Stimulated activated CD4-positive, alpha-beta T cell treated with anti-CD3 and anti-CD28 coated beads, Interleukin-15, amount 100 ng/mL, for 1 hour (primary cell): ENCODE measurements around the gene HECTD1.
"Not testable (repeated sequence)": the region's sequence is repeated elsewhere in the genome, so short reads cannot be mapped to it uniquely, and the experiment has no call there.

Experiments used
- DNase-seq, 2 donors: peaks; one replicate each; pipeline ENCODE4 v3.0.0-alpha.2; 2020; ENCODE audit warnings: low read depth in 1 of 2, low spot score in 1 of 2

HECTD1 gene

DNA sequence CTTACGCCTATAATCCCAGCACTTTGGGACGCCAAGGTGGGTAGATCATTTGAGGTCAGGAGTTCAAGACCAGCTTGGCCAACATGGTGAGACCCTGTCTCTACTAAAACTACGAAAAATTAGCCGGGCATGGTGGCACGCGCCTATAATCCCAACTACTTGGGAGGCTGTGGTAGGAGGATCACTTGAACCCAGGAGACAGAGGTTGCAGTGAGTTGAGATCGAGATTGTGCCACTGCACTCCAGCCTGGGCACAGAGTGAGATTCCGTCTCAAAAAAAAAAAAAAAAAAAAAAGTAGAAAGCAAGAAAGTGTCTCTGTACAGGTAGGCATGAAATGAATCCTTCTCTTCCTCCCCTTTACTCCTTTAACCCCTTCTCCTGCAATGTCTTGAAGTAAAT is 111.8 kb downstream of the HECTD1 start:
- DNase-seq: not testable (repeated sequence)

DNA sequence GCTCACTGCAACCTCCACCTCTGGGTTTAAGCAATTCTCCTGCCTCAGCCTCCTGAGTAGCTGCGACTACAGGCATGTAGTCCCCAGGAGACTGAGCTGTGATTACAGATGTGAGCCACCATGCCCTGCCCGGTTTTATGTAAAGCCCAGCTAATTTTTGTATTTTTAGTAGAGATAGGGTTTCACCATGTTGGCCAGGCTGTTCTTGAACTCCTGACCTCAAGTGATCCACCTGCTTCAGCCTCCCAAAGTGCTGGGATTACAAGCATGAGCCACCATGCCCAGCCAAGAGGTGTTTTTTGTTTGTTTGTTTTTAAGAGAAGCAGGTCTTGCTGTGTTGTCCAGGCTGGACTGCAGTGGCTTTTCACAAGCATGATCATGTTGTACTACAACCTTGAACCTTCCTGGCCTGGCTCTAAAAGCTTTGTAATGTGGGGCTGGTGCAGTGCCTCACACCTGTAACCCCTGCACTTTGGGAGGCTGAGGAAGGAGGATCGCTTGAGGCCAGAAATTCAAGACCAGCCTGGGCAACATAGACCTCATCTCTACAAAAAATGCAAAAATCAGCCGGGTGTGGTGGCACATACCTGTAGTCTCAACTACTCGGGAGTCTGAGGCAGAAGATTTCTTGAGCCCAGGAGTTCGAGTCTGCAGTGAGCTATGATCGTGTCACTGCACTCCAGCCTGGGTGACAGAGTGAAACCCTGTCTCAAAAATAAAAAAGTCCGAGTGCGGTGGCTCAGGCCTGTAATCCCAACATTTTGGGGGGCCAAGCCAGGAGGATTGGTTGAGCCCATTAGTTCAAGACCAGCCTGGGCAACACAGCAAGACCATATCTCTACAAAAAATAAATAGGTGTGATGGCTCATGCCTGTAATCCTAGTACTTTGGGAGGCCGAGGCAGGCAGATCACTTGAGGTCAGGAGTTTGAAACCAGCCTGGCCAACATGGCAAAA is 113.4 kb downstream of the HECTD1 start:
- DNase-seq: not testable (repeated sequence)

DNA sequence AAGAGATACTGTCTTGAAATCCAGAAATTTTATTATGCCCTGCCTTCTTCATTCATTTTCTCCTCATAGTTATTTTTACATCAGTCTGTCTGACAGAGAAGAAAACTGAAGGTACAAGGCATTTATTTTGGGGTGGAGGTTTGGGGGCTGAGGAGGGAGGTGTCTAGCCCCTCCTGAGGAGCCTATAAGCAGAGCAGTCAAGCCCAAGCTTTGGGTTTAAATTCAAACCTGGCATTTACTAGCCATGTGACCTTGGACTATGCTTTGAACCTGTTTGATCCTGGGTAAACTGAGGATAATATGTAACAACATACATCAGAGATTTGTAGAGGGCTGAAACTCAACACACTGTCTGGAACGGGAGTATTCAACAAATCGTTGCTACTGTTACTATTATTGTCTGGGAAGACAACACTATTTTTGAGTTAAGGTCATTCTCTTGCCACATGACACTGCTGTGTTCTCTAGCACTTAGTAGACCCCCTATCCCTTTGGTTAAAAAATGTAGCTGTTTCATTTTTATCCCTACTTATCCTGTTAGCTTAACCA is 115.4 kb downstream of the HECTD1 start:
- no peak for DNase-seq

DNA sequence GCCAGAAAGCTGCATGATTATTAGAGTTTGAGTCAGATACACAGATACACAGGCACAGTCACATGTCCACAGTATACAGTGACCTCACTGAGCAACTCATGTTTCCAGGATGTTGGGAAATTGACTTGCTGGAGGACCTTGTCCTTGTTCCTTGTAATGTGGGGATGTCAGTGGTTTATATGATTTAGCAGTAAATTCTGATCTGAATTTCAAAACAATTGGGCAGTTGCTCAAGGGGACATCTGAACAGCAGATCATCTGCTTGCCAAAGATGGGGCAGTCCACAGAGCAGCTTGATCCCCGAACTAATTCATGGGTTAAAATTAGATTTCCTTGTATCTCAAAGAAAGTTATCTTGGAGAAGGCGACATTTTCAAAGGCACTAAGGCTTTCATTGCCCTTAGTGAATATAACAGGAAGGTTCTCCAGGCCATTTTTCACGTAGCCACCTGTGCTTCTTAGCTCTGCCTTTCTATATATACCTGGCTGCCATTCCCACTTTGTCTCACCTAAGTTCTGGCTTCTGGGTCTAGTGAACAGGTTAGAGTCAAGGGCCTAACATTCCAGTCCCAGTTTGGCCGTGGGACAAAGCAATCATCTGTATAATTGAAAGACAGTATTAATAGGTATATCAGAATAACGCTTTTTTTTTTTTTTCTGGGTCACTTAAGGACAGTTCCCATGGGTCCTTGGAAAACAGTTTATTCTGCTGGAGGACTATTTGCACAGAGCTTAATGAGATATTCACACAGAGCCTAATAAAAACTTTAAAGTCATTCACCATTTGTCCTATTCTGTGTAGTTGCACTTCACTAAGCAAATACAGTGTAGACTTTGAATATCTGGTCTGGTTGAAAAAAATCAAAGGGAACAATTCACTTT is 116.5 kb downstream of the HECTD1 start:
- DNase-seq: no peak

DNA sequence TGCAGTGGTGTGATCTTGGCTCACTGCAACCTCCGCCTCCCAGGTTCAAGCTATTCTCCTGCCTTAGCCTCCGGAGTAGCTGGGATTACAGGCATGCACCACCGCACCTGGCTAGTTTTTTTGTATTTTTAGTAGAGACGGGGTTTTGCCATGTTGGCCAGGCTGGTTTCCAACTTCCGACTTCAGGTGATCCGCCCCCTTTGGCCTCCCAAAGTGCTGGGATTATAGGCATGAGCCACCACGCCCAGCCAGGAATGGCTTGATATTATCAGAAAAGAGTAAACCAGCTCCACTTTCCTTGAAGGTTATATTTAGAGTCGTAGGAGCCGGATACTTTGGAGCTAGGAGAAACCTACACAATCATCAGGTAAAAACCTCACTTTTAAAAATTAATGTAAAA is 121.1 kb downstream of the HECTD1 start:
- DNase-seq: not testable (repeated sequence)

DNA sequence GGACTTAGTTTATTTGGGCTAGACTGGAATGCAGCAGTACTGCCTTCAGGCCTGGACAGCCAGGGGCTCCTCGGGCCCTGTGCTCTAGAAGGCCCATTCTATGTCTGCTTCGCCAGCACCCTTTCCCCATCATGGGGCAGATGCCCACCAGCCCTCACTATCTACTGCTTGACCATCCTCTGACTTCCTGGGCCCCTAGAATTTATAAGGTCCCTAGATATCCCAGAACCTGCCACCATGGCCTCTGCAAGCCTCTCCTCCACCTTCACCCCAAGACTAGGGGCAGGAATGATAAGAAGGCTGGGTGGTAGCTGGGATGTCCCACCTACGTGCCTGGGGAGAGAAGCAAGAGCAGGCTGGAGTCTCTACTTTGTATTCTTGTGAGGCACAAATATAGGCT is 122.6 kb downstream of the HECTD1 start:
- no peak for DNase-seq

DNA sequence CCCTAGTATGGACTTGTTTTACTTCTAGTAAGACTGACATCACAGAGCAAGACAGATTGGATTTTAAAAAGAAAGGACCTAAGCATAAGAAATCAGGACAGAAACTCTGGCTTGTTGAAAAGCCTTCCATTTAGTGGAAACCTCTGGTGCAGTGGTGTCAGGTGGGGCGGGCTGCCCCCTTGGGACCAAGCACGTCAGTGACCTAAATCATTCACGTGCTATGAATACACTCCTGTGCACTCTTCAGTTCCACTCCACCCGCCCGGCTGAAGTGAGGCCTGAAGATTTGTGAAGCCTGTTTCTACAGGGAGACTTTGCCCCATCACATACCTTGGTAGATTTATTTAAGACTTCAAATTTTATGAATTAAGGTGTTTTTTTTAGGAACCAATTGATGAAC is 123.2 kb downstream of the HECTD1 start:
- DNase-seq: no peak

DNA sequence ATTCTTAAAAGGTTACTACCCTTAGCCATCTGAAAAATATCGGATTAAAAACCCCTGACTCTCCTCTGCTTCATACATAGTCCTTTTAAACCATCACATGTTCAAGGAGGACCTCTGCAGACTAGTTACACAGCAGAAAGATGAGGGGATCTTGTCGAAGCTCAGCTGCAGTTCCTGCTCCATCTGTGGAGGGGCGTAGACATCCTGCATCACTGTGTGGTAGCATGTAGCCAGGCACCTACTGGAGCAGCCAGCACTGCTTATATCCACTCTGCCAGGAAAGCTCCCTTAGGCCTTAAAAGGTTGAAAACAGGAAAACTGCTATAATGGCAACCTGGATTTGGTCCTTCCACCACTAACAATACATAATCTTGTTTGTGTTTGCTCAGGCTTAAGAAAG is 123.8 kb downstream of the HECTD1 start:
- DNase-seq: no peak

DNA sequence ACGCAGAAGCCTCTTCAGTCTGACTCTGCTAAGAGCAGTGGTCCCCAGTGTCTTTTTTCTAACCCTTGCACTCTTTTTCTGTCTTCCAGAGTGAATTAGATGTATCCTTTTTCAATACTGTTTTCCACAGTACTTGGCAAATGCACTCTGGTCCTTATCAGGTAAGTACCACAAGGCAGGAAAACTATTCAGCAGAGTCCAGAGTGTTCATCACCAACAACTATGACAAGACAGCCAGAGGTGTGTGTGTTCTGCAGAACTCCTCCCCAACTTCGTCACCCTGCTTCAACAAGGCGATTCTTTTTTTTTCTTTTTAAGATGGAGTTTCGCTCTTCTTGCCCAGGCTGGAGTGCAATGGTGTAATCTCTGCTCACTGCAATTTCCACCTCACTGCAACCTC is 127.1 kb downstream of the HECTD1 start:
- no peak for DNase-seq

DNA sequence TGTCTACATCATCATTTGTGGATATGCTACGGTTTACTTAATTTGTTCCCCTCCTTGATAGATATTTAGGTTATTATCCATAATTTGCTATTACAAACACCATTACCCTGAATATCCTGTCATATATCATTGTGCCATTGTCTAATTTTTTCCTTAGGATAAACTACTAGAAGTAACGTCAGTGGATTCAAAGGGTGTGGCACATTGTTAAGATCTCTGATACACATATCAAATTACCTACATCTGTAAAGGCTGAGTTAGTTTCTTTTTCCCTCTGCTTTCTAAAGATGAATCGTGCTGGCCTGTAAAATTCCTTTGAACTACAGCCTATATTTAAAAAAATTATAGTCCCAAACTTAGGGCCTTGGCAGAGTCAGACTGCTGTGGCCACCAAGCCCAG is 127.5 kb downstream of the HECTD1 start:
- DNase-seq: no peak

DNA sequence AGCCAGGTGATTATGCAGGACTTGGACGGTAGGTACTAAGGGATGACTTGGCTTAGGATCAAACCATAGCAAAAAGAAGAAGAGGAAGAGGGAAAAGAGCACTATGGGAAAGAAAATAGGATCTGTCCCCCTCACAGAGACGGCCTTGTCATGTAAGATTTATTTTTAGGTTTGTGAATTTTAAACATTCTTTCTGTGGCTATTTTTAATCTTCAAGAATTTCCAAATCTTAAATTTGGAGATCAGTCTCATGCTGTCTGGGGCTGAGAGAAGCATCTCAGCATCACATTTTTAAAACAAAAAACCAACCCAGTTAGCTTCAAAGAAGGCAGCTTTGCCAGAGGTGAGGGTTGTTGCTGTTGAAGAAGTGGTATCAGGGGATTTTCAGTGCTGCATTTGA is 128.8 kb downstream of the HECTD1 start:
- no peak for DNase-seq

DNA sequence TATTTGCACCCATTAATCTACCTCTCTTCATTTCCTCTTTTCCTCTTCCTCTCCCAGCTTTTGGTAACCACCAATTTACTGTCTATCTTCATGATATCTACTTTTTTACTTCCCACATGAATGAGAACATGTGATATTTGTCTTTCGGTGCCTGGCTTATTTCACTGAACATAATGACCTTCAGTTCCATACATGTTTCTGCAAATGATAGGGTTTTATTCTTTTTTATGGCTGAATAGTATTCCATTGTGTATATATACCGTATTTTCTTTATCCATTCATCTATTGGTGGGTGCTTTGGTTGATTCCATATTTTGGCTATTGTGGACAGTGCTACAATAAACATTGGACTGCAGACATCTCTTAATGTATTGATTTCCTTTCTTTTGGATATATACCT is 132.4 kb downstream of the HECTD1 start:
- no peak for DNase-seq

DNA sequence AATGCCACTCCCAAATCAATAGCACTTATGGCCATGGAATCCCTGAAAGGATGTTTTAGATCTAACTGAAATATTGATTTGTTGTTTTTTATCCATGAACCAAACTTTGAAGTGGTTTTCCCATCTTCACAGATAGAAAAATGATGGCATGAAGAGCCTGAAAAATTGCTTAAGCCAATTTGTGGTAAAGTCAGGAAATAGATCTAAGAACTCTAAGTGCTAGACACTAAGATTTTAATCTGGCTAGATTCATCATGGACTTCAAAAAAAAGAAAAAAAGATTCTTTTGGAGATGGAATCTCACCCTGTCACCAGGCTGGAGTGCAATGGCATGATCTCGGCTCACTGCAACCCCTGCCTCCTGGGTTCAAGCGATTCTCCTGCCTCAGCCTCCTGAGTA is 136.4 kb downstream of the HECTD1 start:
- DNase-seq: no peak

DNA sequence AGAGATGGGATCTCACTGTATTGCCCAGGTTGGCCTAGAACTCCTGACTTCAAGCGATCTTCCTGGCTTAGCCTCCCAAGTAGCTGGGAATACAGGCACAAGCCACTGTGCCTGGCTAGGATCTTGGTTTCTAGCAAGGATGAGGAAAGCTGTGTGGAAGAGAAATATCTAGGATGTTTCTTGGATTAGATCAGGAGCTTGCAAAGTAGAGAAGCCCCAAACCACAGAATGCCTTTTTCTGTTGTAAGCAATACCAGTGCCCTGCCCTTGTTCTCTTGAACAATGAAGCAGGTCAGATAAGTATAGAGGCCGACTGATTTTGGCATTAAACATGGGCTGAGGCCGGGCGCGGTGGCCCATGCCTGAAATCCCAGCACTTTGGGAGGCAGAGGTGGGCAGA is 137.2 kb downstream of the HECTD1 start:
- no peak for DNase-seq

DNA sequence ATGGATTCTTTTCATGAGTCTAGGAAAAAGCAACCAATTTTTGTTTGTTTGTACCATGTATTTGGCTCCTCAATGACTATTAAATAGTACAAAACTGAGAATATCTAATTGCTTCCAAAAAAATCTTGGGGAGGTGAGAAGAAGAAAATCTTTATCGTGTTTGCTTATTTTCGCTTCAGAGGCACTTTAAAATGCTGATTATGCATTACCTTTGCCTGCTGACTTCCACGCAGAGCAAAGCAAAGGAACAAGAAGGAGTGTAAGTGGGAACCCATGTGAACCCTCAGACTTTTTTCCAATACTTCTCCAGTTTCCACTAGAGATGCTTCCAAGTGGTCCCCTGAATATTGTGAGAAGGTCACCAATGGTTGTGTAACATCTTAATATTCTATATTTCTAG is 138.2 kb downstream of the HECTD1 start:
- DNase-seq: no peak

DNA sequence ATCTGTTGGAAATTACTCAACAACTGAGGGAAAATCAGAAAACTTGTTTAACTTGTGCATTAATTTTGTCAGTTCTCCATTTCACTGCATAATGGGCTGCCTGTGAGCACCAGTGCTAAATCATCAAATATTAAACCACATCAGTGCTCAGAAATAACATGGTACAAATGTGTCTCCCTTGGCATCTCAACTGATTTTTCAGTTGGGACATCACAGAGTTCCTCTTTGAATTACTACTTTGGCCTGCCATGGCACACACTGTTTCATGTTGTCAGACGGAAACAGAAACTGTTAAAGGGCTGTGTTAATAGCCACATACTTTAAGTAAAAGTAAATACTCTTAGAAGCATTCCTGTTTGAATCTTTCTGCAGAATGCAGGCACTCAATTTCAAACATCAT is 139.4 kb downstream of the HECTD1 start:
- DNase-seq: no peak

DNA sequence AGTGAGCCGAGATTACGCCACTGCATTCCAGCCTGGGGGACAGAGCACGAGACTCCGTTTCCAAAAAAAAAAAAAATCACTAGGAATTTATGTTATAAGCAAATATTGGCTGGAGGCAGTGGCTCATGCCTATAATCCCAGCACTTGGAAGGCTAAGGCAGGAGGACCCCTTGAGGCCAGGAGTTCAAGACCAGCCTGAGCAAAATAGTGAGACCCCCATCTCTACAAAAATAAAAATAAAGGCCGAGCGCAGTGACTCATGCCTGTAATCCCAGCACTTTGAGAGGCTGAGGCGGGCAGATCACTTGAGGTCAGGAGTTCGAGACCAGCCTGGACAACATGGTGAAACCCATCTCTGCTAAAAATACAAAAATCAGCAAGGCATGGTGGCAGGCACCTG is 144.7 kb downstream of the HECTD1 start:
- not testable (repeated sequence) for DNase-seq

DNA sequence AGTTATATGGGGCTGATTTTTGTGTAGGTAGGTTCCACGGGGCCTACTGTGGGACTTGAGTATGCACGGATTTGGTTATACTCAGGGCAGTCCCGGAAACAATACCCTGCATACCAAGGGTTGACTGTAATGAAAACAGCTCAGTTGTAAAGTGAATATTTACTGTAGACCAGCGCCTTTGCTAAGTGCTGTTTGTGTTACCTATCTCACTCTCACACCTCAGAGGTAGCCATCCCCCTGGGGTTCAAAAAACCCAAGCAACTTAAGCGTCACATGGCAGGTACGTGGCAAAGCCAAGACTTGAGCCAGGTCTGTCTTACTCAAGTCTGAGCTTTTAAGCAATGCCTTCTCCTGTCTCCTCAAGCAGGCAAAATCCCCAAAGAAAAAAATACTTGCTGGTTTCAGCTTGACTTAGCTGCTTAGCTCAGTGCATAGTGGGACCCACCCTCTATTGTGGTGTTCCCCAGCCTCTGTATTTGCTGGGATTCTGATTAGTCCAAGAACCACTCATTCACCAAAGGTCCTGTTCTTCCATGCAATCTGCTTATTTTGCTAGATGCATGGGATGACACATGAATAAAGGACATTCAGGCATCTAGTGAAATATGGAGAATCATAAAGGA is 147.2 kb downstream of the HECTD1 start:
- DNase-seq: no peak

DNA sequence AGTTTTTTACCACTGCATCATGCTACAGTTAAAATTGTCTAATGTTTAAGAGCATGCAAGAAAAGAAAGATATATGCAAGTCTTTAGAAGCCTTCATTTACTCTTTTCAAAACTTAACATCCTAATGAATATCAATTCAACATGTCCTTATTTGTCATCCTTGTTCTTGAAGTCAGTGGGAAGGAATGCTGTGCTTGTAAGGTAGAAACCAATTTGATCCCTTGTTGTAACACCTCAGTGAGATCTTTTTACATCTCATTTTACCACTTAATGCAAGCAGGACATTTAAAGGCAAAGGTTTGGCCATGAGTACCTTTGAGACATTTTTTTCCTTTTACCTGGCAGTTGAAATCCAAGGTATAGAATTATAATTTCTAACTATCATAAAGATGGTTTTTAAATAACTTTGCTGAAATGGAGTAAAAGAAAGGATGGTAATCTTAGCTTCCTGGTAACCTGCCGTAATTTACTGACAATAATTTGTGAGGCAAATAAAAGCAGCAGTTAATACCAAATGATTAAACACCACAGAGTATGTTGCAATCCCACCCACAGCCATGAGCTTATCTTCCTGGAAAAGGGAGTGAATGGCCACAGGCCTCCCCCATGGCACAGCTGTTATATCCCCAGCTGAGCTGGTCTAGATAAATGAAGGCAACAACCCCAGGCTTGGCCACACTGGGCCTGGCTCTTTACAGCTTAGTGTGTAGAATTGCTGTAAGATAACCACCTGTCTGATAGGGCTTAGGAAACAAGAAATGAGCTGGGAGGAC is 148.3 kb downstream of the HECTD1 start:
- no peak for DNase-seq

DNA sequence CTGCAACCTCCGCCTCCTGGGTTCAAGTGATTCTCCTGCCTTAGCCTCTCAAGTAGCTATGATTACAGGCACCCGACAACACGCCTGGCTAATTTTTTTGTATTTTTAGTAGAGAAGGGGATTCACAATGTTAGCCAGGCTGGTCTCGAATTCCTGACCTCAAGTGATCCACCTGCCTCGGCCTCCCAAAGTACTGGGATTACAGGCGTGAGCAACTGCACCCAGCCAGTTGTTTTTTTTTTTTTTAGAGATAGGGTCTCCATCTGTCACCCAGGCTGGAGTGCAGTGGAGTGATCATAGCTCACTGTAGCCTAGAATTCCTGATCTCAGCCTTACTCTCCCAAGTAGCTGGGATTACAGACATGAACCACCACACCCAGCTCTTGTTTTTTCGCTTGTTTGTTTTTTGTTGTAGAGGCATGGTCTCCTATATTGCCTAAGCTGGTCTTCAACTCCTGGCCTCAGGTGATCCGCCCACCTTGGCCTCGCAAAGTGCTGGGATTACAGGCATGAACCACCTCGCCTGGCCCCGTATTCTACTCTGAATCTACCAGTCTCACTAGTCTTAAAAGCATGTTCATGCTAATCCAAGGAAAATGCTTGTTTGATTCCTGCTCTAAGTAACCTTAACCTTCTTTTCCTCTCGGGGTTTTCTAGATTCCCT is 149.8 kb downstream of the HECTD1 start:
- DNase-seq: no peak
